Caco-2 (cell line): Measurements from ENCODE around the gene SACS. TPM values are rescaled to one million over a fixed set of nuclear protein-coding genes. Genes with fewer than 3 reads are reported as not detected.

Source experiments
- BruUV-seq: library from RNA; stranded (reverse); fragments of 400-500 nt; replicated peaks from 2 replicates; lab custom pipeline; 2021; lab: Mats Ljungman, UMichigan
- CTCF ChIA-PET: fragments of 300-600 bp; sonication (Branson Sonifier 250); formaldehyde crosslinking; loops from one replicate; lab custom pipeline; 2022; ENCODE audit warnings: antibody characterized with exemption; lab: Charles Lee
- POLR2A ChIA-PET: fragments of 300-600 bp; sonication (Branson Sonifier 250); formaldehyde crosslinking; loops from one replicate; lab custom pipeline; 2022; ENCODE audit warnings: antibody characterized with exemption; lab: Charles Lee
- DNase-seq, 2 experiments: peaks; one replicate each; pipeline versions ENCODE4 v3.0.0 to v3.0.0-alpha.2; 2020 to 2022
- H3K27me3 ChIP-seq: replicated peaks from 2 replicates; pipeline ENCODE4 v1.6.0; 2011; ENCODE audit warnings: low read length; ENCODE audit not compliant: control insufficient read depth, insufficient read depth
- H3K36me3 ChIP-seq: 2 replicates; pipeline ENCODE4 v1.5.1; 2011; ENCODE audit warnings: low read length; ENCODE audit not compliant: control insufficient read depth, insufficient read depth
- H3K4me1 ChIP-seq: fragments of 250-450 bp; sonication (Bioruptor Pico); 2 replicates; pipeline ENCODE4 v1.5.1; 2020; ENCODE audit warnings: mild to moderate bottlenecking
- H3K4me3 ChIP-seq: 2 replicates; pipeline ENCODE4 v1.5.1; 2011; ENCODE audit warnings: low read depth, mild to moderate bottlenecking, control low read depth, low read length
- H3K9me3 ChIP-seq: fragments of 250-450 bp; sonication (Bioruptor Pico); 2 replicates; pipeline ENCODE4 v1.5.1; 2020; ENCODE audit warnings: mild to moderate bottlenecking, moderate library complexity
- H3K27ac Mint-ChIP-seq: one replicate; pipeline ENCODE4 v1.8.0; 2022; ENCODE audit warnings: mixed read lengths; ENCODE audit not compliant: unreplicated experiment
- H3K27me3 Mint-ChIP-seq: one replicate; pipeline ENCODE4 v1.8.0; 2022; ENCODE audit warnings: mixed read lengths; ENCODE audit not compliant: insufficient read depth, unreplicated experiment
- H3K36me3 Mint-ChIP-seq: one replicate; pipeline ENCODE4 v1.8.0; 2022; ENCODE audit warnings: mild to moderate bottlenecking, mixed read lengths; ENCODE audit not compliant: insufficient read depth, unreplicated experiment
- H3K4me1 Mint-ChIP-seq: one replicate; pipeline ENCODE4 v1.8.0; 2022; ENCODE audit warnings: low read depth, mixed read lengths; ENCODE audit not compliant: unreplicated experiment
- H3K4me3 Mint-ChIP-seq: one replicate; pipeline ENCODE4 v1.8.0; 2022; ENCODE audit warnings: mild to moderate bottlenecking, moderate library complexity, mixed read lengths; ENCODE audit not compliant: unreplicated experiment
- H3K9me3 Mint-ChIP-seq: one replicate; pipeline ENCODE4 v1.8.0; 2022; ENCODE audit warnings: mixed read lengths; ENCODE audit not compliant: unreplicated experiment
- CTCF ChIP-seq, 2 experiments: fragments of 200-600 bp in 1 of 2; IDR thresholded peaks; 1 replicate in 1 of 2; 2 replicates in 1 of 2; pipeline versions ENCODE4 v1.5.1 to v1.8.0; 2011 to 2022; ENCODE audit warnings: antibody characterized with exemption in 1 of 2, control low read depth in 1 of 2, inconsistent platforms in 1 of 2, low read depth in 1 of 2, low read length in 1 of 2, mild to moderate bottlenecking in 1 of 2, moderate library complexity in 1 of 2; ENCODE audit not compliant: insufficient read depth in 1 of 2, severe bottlenecking in 1 of 2, unreplicated experiment in 1 of 2
- intact Hi-C: fragments of 100-400 bp; cut with micrococcal nuclease; formaldehyde crosslinking; loops from one replicate; pipeline ENCODE4 v1.10.0; 2022; ENCODE audit not compliant: unreplicated experiment
- total RNA-seq: library from RNA; stranded (reverse); gene quantifications from 2 replicates; pipeline ENCODE4 v1.2.3, GENCODE V29; 2022

Gene SACS
- total RNA-seq, 1 experiment from 2014 or later: 4.5 TPM

GRCh38 chr13:23437916-23438315, 4.4 kb upstream of the SACS start:
- H3K9me3 ChIP-seq: no peaks in the 10 kb centered on the region
- Mint-ChIP-seq H3K4me3 (no peak overlapping the region), H3K4me1 (no peaks in the 10 kb centered on the region), H3K9me3 (no peaks in the 10 kb centered on the region), H3K27ac (no peak overlapping the region), H3K27me3 (no peaks in the 10 kb centered on the region), H3K36me3 (no peaks in the 10 kb centered on the region)
- POLR2A ChIA-PET: no interaction called here
- no peaks in the 10 kb centered on the region for H3K27me3 ChIP-seq
- H3K36me3 ChIP-seq: no peaks in the 10 kb centered on the region
- H3K4me1 ChIP-seq: no peaks in the 10 kb centered on the region
- no peak for TF ChIP-seq CTCF (IDR thresholded peaks at IDR 0.05; ENCODE audit: insufficient read depth in 1 of 2, low read depth in 1 of 2, low read length in 1 of 2, severe bottlenecking in 1 of 2, unreplicated experiment in 1 of 2)
- CTCF ChIA-PET: no interaction called here
- no TSS peak for BruUV-seq
- intact Hi-C loops: no loop called here
- no peak for DNase-seq
- H3K4me3 ChIP-seq: no peak overlapping the region

GRCh38 chr13:23436680-23437079, 3.2 kb upstream of the SACS start:
- H3K36me3 ChIP-seq: no peaks in the 10 kb centered on the region
- Mint-ChIP-seq H3K4me1 (peaks cover 7% of the 10 kb centered on the region), H3K27me3 (peaks cover 4% of the 10 kb centered on the region), H3K9me3 (no peaks in the 10 kb centered on the region), H3K4me3 (no peak overlapping the region), H3K36me3 (no peaks in the 10 kb centered on the region), H3K27ac (no peak overlapping the region)
- H3K27me3 ChIP-seq: no peaks in the 10 kb centered on the region
- no peak for TF ChIP-seq CTCF (IDR thresholded peaks at IDR 0.05; ENCODE audit: insufficient read depth in 1 of 2, low read depth in 1 of 2, low read length in 1 of 2, severe bottlenecking in 1 of 2, unreplicated experiment in 1 of 2)
- CTCF ChIA-PET: no interaction called here
- no peak for DNase-seq
- H3K4me3 ChIP-seq: no peak overlapping the region
- intact Hi-C loops: no loop called here
- no peaks in the 10 kb centered on the region for H3K9me3 ChIP-seq
- no peaks in the 10 kb centered on the region for H3K4me1 ChIP-seq
- no TSS peak for BruUV-seq
- POLR2A ChIA-PET: no interaction called here

- peaks cover 4% of the 10 kb centered on the region for H3K27me3 Mint-ChIP-seq
- ChIA-PET CTCF (no interaction called here), POLR2A (no interaction called here)
- Histone ChIP-seq H3K4me1 (no peaks in the 10 kb centered on the region), H3K27me3 (no peaks in the 10 kb centered on the region), H3K4me3 (no peak overlapping the region), H3K9me3 (no peaks in the 10 kb centered on the region), H3K36me3 (no peaks in the 10 kb centered on the region)
- H3K9me3 Mint-ChIP-seq: no peaks in the 10 kb centered on the region
- no peak overlapping the region for H3K27ac Mint-ChIP-seq
- no peak for TF ChIP-seq CTCF (IDR thresholded peaks at IDR 0.05; ENCODE audit: insufficient read depth in 1 of 2, low read depth in 1 of 2, low read length in 1 of 2, severe bottlenecking in 1 of 2, unreplicated experiment in 1 of 2)
- intact Hi-C loops: loop anchor here (5.0 kb wide), 1 partner anchor 57 kb away; no protein-coding TSS in a partner anchor
- H3K4me1 Mint-ChIP-seq: peaks cover 7% of the 10 kb centered on the region
- no peaks in the 10 kb centered on the region for H3K36me3 Mint-ChIP-seq
- H3K4me3 Mint-ChIP-seq: peak overlapping the region; percentile 93
- no peak for DNase-seq
- no TSS peak for BruUV-seq
Measured at GRCh38 chr13:23434491-23434890, 989 bp upstream of the SACS start.
